ENCODE measurements around the gene UBTF.

GRCh38 chr17:44190481-44190880, 29.0 kb downstream of the UBTF start:
- TF ChIP-seq POLR2A (IDR thresholded peaks at IDR 0.05; ENCODE audit: low read length), result no peak
- TF ChIP-seq HES2 (IDR thresholded peaks at IDR 0.05), result no peak
- no peak for TF ChIP-seq HOXA7 (CRISPR knock-in tag; IDR thresholded peaks at IDR 0.05)
- no peak for TF ChIP-seq BHLHE40 (IDR thresholded peaks at IDR 0.05; ENCODE audit: low read depth, low read length)
- no peak for TF ChIP-seq CTCF (IDR thresholded peaks at IDR 0.05)
- TF ChIP-seq EP300 (IDR thresholded peaks at IDR 0.05), result no peak
- no peak for TF ChIP-seq RARB (CRISPR knock-in tag; IDR thresholded peaks at IDR 0.05)
- TF ChIP-seq RAD21 (conservative IDR thresholded peaks at IDR 0.05 in 1 of 2, IDR thresholded peaks at IDR 0.05 in 1 of 2), result no peak
- TF ChIP-seq HOXB13 (CRISPR knock-in tag; IDR thresholded peaks at IDR 0.05; ENCODE audit: low read depth), result no peak
- no peak for TF ChIP-seq ZFP36 (IDR thresholded peaks at IDR 0.05; ENCODE audit: borderline replicate concordance, partially characterized antibody)
